ENCODE measurements around the gene INAFM2.

Gene INAFM2

DNA sequence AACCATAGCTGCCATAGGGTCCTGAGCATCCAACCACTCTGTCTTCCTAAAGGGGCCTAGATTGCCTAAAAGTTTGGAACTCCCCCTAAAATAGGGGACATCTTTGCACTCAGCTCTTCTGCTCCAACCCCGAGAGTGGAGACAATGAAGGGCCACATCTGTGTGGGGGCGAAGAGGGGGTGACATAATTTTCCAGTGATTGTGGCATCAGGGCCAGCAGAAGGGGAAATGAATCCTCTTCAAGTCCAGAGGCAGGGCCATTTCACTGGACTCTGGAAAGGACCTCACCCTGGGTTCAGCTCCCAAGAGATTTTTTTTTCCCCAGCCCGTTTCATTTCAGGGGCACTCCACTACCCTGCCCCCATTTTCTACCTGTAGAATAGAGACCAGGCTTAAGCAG is 36.0 kb upstream of the INAFM2 start:
- no peak for DNase-seq (ENCODE audit: extremely low read depth in 1 of 2, low read depth in 1 of 2)

DNA sequence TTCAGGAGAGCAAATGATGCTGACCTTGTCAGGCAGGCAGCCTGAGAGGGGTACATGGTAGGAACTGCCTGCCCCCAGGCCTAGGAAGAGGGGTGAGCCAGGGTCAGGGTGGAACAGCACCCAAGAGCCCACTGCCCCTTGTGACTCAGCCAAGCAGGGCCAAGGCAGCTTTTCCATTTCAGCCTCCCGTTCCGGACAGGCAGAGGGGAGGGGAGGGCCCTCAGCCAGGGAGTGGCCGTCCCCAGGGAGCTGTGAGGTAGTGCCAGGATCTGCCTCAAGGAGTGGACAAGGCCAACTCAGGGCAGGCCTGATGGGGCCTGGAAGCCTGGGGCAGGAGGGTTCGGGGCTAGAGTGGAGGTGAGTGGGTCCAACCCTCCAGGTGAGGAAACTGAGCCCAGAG is 35.5 kb upstream of the INAFM2 start:
- no peak for DNase-seq (ENCODE audit: extremely low read depth in 1 of 2, low read depth in 1 of 2)

DNA sequence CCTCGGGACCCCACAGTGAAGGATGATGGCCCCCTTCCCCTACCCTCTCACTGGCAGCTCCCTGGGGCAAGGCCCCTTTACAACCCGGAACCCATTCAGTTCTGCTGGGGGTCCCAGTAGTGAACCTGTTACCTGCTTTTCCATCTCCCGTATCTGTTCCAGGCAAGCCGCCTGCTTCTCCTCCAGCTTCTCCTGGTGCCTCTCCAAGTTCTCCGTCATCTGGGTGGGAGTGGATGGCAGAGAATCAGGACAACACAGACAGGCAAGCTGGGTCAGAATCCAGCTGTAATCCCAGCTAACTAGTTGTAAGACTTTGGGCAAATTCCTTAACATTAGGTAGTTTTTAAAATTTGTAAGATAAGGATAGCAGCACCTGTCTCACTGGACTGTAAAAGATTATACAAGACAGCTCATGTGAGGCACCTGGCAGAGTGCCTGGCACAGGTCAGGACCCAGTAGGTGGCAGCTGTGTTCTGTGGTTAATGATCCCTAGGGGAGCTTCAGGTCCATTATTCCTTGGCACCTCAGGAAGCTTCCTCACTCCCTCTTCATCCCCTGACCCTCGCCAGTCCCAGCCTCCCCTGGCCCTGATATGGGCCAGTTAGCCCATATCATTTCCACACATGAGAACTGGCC is 34.2 kb upstream of the INAFM2 start:
- no peak for DNase-seq (ENCODE audit: extremely low read depth in 1 of 2, low read depth in 1 of 2)

DNA sequence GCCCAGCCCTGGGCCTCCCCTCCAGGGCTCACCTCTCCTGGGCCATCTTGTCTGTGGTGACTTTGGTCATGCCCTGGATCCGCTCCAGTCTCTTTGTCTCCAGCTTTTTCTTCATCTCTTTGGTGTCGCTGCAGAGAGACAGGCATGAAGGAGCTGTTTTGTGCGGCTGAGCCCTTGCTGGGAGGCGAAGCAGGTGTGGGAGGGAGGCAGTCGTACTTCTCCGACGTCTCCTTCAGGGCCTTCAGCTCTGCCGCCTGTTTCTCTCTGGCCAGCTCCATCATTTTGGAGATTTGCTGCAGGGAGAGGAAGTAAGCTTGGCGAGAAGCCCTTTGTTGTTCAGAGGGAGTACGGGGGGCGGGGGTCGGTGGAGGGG is 33.0 kb upstream of the INAFM2 start:
- DNase-seq (ENCODE audit: extremely low read depth in 1 of 2, low read depth in 1 of 2) = no peak

DNA sequence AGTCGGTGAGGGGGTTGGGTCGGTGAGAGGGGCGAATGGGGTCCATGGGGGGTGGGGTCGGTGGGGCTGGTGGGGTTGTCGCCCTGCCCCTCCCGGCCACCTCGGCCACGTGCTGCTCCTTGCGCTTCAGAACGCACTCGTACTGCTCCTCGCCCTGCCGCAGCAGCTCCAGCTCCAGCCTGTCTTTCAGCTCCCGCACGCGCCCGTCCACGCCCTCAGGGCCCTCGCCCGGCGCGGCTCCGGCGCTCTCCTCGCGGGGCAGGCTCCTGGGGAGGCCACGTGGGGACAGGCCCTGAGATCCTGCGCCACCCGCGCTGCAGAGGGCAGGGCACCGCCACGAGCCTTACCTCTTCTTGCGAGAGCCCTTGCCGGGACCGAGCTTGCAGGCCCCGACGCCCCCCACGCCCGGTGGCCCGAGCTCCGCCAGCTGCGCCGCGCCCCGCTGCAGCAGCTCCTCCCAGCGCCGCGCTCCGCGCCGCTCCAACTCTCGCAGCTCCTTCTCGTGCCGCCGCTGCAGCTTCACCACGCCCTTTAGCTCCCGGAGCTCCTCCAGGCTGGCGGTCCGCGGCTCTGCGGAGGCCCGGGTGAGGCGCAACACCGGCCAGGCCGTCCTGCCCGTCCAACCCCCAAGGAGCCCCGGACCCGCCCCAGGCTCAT is 32.4 kb upstream of the INAFM2 start:
- DNase-seq (ENCODE audit: extremely low read depth in 1 of 2, low read depth in 1 of 2) = no peak

DNA sequence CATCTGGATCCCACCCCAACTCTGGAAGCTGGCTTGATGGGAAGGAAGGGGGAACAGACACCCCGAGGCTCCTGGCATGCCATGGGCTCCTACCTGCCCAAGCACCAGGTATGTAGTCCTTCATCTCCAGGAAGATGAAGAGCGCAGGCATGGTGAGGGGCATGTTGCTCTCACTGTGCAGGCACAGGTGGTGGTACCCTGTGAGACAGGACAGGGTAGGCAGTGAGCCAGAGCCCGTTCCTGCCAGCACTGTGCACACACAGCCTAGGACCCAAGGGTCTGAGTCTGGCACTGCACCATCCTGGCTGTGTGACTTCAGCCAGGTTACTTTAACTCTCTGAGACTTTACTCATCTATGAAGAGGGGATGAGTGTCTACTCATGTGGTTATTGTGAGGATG is 31.2 kb upstream of the INAFM2 start:
- no peak for DNase-seq (ENCODE audit: extremely low read depth in 1 of 2, low read depth in 1 of 2)

DNA sequence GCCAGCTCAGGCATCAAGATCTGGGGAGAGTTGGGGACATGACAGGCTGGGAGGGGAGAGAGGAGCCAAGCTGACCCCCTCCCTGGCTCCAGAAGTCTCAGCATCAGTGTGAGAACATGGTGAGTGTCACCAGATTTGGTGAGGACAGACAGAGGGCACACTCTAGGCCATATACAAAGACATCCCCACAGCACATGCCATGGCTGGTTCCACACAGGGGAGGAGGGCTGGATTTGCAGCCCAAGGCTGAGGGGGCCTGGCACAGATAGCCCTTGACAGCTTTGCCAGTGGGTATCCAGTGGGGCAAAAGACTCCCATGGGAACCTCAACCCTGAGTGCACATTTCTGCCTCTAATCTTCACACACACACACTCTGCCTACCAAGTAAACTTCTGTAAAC is 30.5 kb upstream of the INAFM2 start:
- DNase-seq (ENCODE audit: extremely low read depth in 1 of 2, low read depth in 1 of 2) = no peak

DNA sequence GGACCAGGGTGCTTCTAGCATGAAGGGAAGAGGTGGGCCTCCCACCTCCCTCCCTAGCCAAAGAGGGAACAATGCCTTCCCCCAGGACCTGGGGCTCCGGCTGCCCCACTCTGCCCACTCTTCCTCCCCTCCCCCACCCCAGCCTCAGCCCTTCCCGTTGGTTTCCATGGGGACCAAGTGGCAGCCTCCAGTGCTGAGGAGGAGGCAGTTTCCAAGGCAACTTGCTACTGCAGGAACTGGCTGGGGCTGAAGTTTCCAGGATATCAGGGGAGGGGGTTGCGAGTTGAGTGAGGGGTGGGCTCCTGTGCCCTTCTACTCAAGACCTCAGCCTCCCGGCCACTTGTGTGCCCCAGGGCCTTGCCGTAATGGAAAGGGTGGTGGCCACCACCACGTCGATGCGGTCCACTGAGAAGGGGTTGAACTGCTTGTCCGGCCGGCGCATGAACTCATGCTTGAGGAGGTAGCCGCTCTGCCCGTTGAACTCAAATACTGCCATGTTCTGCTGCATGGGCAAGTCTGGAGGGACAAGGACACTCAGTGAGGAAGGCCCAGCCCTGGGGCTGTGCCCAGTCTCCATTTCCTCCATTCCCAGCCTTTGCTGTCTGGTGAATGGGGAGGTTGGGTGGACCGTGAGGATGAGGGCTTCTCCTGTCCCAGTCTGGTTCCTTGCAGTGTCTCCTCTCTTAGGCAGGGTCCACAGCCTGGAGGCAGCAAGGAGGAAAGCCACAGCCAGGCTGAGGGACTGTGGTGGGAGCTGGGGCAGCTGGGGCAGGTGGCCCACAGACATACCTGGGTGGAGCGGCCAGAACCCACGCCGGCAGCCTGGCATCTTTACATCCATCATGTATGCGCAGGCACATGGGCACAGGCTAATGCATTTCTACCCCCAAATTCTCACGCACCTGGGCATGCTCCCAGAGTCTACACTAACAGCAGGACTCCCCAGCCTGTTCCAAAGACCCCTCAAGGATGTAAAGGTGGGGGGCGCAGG is 29.3 kb upstream of the INAFM2 start:
- no peak for DNase-seq (ENCODE audit: extremely low read depth in 1 of 2, low read depth in 1 of 2)

DNA sequence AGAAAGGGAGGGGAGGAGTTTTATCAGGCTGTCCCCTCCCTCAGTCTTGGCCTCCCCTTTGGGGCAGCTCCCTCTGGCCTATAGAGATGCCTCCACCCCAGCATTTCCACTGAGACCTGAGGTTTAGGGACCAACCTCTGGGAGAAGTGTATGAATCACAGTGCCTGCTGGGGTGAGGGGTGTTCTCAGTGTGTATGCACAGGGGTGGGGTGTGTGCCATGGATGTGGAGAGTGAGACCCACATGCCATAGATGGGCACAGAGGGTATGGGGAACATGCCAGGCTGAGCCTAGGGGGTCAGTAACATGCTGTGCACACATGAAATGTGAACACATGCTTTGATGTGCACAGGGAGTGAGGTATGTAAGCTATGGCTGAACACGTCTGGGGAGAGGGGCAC is 28.2 kb upstream of the INAFM2 start:
- no peak for DNase-seq (ENCODE audit: extremely low read depth in 1 of 2, low read depth in 1 of 2)

DNA sequence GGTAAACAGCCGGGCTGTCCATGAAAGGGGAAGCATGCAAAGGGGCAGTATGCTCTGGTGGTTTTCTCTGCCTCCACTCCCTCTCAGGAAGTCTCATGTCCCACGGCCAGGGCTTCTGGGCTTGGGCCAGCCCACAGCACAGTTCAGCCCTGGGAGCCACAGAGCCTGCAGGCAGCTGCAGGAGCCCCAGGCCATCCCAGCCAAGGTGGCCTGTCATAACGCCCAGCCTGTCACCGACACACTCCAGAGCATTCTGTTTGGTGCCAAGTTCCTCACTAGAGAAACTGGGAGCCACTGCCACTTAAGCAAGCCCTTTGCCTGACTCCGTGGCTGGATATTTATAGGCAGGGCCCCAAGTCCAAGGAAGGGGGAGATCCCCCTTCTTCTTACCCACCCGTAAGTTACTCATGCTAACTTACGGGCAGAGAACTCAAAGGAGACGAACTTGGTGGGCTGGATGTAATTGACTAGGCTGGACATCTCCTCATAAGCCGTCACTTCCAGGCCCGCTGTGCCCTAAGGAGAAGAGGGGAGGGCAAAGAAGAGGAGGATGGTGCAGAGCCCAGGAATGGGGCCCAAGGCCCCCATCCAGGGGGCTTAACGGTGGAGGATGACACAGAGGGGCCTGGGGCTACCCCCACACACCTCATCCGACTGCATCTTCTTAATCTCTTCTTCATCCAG is 27.5 kb upstream of the INAFM2 start:
- DNase-seq (ENCODE audit: extremely low read depth in 1 of 2, low read depth in 1 of 2) = no peak

DNA sequence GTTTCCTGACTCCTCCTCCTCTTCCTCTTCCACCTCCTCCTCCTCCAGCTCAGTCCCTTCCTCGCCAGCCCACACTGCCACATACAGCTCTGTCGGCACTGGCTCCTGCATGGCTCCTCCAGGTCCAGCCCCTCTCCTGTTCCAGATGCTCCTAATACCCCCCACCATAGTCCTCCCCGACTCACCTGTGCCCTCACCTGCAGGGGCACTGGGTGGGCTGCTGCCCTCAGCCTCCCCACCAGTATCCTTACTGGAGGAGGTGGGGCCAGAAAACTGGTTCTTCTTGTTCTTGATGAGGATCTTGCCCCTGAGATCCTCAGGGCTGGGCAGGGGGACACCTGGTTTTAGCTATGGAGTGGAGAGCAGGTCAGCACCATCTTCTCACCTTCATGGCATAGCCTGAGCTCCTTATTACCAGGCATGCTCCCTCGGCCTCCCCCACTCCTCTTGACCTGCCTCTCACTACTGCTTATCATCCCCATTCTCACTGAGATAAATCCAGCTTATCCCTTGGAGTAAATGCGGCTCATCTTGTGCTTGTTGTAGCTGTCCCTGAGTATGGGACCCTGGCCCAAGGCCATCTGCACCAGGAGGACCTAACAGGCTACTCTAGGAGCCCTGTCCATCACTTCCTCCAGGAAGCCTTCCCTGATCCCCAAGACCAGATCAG is 26.8 kb upstream of the INAFM2 start:
- no peak for DNase-seq (ENCODE audit: extremely low read depth in 1 of 2, low read depth in 1 of 2)

DNA sequence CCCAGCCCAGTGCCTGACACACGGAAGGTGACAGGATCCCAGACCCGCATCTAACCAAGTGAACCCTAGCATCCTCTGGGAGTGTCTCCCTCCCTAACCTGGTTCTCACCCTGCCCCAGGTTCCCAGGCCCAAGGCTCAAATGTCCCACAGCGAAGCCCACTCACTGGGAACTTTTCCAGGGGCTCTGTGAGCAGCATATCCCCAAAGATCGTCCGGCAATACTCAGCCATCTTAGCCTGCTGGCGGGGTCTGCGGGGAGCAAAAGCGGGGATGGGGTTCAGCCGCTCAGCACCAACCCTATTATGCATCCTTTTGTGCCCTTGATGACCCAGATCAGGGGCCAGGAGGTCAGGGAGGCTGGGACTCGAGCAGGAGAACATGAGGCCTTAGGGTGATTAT is 26.1 kb upstream of the INAFM2 start:
- no peak for DNase-seq (ENCODE audit: extremely low read depth in 1 of 2, low read depth in 1 of 2)

DNA sequence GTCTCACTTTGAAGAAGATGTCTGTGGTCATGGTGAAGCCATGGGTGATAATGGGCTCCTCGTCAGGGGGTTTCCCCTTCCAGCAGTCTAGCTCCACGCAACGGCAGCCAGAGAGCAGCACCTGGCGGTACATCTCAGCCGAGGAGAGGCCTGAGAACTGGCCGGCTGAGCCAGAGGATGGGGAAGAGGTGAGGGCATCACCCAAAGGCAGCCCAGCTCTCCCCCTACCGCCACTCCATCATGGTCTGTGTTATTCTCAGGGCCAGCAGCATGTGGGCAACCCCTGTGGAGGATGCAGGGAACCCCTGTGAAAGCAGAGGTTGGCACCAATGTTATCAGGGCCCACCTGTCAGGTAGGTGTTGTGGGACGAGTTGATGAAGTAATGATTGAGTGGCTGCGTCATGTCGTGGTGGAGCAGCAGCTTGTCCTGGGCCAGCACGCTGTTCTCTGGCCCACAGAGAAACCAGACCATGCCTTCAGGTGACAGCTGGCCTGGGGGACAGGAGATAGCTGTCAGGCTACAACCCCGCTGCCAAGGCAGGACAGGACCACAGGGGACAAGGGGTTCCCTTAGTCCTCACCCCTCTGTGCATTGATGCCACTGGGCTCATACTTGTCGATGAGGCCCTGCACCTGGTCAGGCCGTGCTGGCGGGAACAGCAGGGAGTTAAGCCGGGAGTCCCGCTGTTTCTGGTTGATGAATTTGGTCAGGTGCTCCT is 25.1 kb upstream of the INAFM2 start:
- DNase-seq (ENCODE audit: extremely low read depth in 1 of 2, low read depth in 1 of 2) = no peak

DNA sequence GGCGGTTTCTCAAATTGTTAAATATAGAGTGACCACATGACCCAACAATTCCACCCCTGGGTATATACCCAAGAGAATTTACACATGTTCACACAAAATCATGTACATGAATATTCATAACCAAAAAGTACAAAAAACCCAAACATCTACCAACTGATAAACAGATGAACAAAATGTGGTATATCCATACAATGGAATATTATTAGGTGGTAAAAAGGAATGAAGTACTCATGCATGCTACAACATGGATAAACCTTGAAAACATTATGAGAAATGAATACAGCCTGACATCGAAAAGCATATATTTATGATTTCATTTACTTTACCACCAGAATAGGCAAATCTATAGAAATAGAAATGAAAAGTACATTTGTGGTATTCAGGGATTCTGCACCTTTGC is 23.1 kb upstream of the INAFM2 start:
- no peak for DNase-seq (ENCODE audit: extremely low read depth in 1 of 2, low read depth in 1 of 2)

DNA sequence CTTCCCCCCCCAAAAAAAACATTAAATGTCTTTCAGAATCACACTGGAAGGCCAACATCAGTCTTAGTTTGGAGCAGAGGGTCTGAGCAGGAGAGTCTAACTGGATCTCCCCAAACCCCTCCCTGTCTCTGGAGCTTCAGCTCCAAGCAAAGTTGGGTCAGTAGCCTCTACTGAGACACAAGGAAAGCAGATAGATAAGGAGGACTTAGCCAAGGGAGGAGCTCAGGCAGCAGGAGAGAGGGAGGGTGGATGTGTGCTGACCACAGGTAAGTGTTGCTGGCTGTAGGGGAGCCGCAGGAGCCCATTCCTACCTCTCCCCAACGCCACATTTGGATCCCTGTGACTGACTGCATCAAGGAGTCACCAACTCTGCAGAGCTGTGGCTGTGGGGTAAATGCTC is 22.7 kb upstream of the INAFM2 start:
- no peak for DNase-seq (ENCODE audit: extremely low read depth in 1 of 2, low read depth in 1 of 2)

DNA sequence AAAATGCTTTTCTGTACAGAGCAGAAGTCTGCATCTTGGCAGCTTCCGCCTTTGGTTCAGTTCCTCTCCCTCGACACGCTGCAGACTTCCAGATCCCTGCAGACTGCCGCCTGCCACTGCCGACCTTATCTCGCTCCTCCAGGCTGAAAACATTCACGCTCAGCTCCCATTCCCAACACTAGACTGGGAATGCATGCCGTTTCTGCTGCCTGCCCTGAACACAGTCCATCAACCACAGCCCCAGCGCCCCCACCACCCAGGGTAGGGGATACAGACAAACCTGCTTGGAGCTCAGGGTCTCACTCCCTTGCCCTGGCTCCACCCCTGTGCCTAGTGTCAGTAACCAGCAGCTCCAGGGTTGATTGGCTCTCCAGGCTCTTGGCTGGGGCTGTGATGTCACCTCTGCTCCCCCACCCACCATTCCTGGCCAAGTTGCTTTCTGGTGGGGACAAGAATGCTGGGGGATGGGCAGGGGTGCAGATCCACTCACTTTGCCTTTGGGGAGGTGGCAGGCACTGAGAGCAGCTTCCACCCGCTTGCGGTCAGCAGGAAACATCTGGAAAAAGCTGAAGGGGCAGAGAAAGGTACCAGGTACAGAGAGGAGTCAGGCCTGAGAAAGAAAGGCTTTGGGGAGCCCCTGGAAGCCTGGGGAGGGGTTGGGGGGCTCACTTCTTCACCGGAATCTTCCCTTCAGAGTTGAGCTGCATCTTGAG is 21.9 kb upstream of the INAFM2 start:
- DNase-seq (ENCODE audit: extremely low read depth in 1 of 2, low read depth in 1 of 2) = no peak

DNA sequence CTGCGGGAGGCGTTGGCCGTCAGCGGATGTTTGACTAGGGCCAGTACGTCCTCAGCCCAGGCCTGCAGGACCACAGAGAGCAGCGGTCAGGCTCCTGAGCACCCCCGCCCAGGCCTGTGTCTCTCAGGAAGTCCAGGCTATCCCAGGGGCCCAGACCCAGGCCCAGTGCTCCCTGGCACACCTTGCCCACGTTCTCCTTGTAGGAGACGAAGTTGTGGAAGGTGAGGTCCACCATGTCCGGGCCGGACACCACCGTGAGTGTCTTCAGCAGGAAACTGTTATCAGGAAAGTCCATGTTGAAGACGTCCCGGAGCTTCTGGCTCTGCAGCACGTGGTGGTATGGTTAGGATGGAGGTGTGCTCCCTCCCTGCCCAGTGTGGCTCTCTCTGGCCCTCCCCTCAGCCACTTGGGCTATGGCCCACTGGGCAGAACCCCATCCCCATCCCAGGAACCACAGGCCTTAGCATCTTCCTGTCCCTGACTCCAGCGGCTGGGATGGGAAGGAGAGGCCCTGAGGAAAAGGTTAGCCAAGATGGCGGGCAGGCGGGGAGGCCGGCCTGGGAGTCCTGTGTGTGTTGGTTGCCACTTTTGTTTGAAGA is 21.1 kb upstream of the INAFM2 start:
- no peak for DNase-seq (ENCODE audit: extremely low read depth in 1 of 2, low read depth in 1 of 2)

DNA sequence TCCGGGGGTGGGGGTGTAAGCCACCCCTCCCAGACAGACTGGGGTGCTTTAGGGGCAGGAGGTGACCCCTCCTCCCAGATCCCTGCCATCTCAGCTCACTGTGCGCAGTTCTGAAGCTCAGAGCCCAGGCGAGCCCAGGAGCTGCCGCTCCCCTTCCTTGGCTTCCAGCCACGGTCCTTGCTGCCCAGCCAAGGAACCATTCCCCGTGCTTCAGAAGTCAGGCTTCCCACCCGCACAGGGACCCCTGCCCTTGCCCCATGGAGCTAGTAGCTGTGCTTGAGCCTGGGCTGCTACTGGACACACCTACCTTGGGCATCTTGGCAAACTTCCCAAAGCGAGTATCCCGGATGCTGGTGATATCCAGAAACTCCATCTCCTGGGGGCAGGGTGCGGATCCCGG is 20.5 kb upstream of the INAFM2 start:
- DNase-seq (ENCODE audit: extremely low read depth in 1 of 2, low read depth in 1 of 2) = no peak

DNA sequence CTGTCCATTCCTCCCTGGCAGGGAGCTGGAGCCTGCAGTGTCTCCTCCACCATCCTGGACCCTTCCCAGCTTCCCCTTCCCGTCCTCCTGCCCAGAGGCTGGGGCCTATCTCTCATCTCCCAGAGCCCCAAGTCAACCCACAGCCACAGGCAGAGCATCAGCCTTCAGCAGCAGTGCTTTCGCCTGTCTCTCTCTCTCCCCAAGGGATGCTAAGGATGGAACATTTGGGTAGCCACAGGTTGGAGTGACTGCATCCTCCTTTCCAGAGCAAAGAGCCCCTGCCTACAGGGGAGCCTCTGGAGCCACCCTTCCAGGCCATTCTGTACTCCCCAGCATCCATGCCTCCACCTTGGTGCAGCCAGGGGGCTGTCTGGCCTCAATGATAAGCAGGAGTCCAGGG is 19.9 kb upstream of the INAFM2 start:
- DNase-seq (ENCODE audit: extremely low read depth in 1 of 2, low read depth in 1 of 2) = no peak

Data from activated CD8-positive, alpha-beta memory T cell treated with anti-CD3 and anti-CD28 coated beads for 1 hour (primary cell).